ENCODE results near the gene MYOM1.

DNA sequence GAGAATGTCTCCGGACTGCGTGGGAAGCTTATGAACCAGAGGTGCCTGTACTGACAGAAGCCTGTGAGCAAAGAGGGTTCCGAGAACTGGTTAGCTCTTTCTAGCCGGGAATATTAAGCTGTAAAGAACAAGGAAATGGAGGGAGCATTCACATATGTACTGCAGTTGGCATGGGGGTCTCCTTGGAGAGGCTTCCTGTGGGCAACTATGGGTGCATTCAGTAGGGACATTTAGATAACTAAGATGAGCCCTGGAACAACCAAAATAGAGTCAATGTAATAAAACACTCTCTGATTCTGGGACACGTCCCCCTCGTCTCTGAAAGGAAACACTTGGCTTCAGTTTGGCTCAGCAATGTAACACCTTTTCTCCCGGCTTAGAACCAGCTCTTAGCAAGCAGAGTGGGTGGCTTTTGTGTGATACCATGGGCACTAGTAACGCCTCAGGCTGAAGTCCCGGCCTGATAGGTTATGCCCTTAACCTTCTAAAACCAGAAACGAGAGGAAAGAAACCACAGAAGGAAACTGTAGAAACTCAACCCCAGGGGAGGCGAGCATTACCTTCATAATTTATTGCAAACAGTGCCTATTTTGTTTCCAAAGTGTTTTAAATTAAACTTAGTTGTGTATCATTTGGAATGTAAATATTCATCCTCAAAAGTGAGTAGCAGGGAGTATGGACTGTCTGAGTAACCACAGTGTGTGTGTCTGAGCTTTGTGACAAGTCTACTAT lies 158.0 kb downstream of the MYOM1 start:
- no peak for TF ChIP-seq ZNF274 (IDR thresholded peaks at IDR 0.05; ENCODE audit: low read depth, low read length)
- no peak for TF ChIP-seq YY1 (IDR thresholded peaks at IDR 0.05; ENCODE audit: insufficient read depth, insufficient read length)
